Kasumi-1 (cell line): Measurements from ENCODE around the gene RPS6KA1.

Experiments
- DNase-seq, 2 experiments: peaks; one replicate each; lab custom pipeline; 2025; lab: John Stamatoyannopoulos, UW

RPS6KA1 gene

DNA sequence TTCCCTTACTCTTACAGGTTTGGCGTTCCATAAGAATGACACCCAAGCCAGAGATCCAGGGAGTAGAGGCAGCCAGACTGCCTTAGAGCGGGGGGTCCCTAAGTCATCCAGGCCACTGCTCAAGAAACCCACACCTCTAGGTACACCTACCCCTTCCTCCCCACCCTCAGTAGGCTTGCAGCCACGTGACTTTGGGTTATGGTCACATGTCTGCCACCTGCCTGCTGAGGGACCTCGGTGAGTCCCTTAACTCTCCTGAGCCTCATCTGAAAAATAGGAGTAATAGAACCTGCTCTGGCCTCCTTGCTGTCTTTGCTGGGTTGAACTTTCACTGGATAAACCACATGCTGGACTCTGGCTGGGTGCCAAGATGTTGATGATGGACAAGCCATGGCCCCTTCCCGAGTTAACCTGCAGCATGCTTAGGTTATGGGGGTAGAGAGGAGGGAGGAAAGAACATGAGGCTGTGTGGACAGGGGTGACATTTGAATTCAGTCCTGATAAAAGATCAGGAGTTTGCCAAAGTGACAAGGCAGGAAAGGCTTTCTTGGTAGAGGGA, 4.5 kb downstream of the RPS6KA1 start:
- no peak for DNase-seq

DNA sequence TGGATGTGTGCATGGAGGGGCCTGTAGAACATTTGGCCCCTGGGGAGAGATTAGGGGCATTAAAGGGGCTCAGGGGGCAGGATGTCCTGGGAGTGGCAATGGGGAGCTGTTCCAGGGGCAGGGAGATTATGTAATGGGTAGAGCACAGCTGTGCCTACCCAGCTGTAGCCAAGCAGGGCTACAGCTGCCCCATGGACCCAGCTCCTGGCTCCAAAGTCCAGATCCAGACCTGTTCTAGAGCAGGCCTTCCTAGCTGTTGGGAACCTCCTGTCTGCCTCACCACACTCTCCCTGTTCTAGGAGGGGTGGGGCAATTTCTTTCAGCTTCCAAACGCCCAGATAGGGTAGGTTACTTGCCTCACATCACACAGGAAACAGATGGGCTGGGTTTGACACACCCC, 5.6 kb downstream of the RPS6KA1 start:
- no peak for DNase-seq

DNA sequence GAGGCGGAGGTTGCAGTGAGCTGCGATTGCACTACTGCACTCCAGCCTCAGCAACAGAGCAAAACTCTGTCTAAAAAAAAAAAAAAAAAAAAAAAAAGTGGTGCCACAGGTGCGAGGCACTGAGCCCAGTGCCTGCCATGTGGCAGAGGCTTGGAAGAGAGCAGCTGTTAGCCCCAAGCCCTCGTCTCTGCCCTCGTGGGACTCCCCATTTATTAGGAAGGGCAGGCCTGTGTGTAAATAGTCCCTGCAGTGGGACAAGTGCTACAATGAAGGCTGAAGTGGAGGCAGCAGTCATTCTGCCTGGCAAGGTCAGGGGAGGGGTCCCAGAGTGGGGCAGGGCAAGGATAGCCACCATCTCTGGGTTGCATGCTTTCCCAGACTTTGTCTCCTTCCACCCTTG, 6.5 kb downstream of the RPS6KA1 start:
- no peak for DNase-seq

DNA sequence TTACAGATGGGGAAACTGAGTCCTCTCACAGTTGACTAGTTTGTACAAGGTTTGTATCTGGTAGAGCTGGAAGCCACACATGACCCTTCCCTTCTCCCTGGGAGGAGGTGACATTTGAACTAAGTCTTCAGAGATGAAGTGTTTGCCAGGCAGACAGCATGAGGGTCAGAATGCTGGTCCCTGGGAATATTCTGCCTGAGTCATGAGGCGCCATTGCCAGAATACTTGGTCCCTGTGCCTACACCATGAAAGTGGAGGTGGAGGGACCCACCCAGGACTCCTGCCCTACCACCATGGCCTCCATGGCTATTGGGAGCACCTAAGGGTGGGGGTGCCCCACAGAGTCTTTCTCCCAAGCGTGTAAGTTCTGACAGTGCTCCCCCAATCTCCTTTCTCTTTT, 7.0 kb downstream of the RPS6KA1 start:
- no peak for DNase-seq

DNA sequence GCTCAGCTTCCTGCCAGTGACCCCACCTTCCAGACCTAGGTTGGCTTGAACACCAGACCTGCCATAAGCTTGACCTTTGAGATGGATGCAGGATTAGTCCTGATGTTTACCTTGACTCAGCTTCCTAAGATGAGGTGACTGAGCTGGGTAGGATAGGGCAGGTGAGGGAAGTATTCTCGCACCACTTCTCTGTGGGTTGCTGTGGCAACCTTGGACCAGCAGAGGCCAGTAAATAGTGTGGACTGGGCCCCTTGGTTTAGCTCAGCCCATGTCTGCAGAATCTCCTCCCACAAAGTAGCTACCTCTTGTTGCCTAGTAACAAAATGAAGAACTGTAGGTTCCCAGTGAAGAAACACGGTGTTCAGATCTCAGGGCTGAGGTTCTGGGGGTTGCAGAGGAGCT, 8.4 kb downstream of the RPS6KA1 start:
- peak; percentile 57 to 71 for DNase-seq

DNA sequence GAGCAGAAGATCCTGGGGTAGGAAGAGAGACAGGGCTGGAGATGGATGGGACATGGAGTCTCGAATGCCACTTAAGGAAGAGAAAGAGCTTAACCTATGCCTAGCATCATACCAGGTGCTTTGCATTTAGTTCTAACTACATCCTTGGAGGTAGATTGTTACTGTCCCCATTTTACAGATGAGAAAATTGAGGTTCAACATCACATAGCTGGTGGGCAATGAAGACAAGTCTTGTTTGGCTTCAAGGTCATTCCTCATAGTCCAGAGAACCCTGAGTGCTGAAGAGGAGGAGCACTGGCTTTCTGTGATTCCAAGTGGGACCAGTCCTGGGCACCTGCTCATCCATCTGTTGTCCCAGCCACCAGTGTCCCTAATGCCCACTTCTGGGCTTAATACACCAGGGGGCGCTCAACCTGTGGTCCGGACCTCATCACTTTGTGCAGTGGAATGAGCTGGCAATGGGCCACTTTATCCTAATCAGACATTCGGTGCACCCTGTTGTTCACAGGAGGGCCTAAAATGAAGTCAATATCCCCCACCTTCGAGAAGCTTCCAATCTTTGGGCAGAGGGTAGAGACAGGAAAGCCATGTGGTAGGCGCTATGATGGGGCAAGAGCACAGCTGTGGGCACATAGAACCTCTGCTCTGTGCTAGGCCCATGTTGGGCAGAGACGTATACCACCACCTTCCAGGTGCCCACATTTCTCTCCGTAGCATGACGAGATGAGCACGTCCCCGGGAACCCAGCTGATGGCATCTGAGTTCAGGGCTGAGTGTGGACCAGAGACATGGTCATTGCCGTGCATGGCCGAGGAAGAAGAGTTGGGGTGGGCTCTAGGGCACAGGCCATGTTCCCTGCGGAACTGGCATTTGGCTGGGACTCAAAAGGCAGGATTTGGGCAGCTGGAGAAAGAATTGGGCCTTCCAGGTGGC, 9.2 kb downstream of the RPS6KA1 start:
- DNase-seq = peak in 1 of 2 experiments; percentile 23

DNA sequence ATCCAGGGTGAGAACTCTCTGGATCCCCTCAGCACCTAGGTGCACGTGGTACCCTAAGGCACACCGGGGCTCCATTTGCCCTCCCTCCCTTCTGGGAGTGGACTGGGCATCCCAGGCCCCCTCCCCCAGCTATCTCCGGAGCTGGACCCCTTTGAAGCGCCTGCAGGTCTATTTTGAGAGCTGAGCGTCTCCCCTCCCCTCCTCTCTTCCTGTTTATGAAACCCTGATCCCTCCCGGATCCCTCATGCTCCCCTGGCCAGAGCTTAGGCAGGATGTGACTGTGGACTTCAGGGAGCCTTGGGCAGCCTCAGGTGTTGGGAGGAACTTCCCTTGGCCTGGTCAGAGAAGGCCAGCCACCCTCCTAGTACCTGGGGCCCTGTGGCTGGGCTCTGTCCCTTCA, 10.2 kb downstream of the RPS6KA1 start:
- no peak for DNase-seq

DNA sequence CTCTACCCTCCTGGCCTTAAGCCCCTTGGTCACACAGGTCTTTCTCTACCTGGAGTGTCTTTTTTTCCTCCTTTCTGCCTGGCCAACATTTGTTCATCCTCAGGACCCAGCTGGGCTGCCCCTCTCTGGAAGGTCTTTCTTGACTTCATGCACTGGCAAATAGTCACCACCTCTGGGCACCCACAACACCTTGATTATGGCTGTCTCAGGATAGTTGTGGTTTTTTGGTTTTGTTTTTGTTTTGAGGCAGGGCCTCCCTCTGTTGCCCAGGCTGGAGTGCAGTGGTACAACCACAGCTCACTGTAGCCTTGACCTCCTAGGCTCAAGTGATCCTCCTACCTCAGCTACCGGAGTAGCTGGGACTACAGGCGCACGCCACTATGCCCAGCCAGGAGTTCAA, 10.8 kb downstream of the RPS6KA1 start:
- DNase-seq = no peak

DNA sequence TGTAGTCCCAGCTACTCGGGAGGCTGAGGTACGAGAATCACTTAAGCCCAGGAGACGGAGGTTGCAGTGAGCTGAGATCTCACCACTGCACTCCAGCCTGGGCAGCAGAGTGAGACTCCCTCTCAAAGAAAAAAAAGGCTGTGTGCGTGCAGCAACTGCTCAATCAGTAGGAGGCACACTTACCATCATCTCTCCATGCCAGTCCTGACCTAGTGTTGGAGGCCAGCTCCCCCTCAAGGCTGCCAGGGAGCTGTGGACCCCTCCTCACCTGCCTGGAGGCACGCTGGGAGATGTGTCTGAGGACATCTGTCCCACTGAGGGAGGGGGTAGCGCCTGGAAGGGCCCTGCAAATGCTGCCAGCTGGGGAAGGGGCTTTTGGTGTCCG, 11.9 kb downstream of the RPS6KA1 start:
- DNase-seq = no peak

DNA sequence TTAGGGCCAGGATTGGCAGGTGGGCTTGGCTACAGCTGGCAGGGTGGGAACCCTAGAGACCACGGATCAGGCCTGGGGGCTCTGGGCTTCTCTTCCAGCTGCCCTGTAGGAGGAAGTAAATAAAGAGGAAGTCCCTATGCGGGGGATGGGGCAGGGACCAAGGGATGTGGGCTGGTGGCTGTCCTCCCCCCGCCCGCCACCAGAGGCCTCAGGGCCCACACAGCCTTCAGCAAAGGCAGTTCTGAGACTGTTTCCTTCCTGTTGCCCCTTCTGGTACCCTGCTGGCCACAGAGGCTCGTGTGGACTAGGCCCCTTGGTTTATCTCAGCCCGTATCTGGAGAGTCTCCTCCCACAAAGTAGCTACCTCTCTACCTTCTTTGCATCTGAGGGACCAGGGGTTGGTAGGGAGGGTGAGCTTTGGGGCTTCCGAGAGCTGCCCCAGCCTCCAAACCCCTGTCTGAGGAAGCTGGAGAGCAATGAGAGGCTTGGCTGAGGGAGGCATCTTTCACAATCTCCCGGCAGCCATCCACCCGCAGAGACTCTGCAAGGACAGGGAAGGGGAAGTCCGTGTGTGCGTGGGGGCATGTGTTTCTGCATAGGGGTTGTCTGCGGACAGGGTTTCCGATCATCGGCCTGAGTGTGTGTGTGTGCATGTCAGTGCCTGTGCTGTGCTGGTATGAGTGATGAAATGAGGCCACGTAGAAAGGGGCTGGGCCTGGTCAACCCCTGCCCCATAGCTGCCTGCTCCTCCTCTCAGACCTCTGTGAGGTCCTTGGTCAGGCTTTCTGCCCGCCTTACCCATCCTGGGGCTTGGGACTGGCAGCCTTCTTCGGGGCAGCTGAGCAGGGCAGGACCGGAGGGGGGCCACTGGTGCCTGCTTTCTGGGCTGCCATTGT, 12.5 kb downstream of the RPS6KA1 start:
- peak; percentile 100 for DNase-seq

DNA sequence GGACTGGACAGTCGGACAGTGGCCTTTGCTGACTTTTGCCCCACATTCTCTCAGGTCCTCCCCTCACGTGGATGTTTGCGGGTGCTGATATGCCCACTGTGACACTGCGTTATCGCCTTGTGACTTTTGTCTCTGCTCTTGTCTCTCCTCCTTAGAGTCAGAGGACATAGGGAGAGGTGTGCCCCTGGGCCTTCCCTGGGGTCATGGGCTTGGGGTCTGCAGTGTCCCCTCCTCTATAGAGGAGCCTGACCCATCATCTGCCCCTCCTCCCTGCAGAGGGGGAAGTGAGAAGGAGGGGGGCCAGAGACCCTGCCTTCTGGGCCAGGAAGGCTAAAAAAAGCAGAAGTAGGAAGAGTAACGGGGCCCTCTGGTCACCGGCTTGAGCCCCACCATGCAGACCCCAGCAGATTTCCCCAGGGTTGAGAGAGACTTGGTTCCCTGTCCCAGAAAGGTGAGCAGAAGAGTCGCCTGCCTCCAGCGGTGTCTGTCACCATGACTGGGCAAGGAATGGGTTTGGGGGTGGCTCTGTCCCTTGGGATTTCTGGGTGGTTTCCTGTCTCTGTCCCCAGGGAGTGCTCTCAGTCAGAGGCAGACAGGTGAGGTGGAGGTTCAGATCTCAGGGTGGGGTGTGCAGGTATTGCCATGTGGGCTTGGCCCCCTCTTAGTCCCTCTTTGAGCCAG, 13.3 kb downstream of the RPS6KA1 start:
- DNase-seq = peak; percentile 38 to 46

DNA sequence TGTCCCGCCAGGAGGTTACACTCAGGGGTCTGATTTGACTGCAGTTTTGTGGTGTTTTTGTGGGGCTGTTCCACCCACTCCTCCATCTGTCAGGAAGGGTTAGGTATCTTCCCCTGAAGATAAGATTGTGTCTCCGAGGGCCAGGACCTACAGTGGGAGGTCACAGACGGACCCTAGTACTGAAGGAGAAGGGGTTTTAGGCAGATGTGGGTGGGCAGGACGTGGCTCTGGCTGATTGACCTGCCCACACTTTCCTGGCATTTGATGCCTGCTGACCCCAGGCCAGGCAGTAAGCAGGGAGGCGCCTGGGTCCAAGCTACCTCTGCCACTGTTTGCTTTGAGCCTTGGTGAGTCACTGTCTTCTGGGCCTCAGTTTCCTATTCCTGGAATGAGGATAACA, 13.9 kb downstream of the RPS6KA1 start:
- no peak for DNase-seq

DNA sequence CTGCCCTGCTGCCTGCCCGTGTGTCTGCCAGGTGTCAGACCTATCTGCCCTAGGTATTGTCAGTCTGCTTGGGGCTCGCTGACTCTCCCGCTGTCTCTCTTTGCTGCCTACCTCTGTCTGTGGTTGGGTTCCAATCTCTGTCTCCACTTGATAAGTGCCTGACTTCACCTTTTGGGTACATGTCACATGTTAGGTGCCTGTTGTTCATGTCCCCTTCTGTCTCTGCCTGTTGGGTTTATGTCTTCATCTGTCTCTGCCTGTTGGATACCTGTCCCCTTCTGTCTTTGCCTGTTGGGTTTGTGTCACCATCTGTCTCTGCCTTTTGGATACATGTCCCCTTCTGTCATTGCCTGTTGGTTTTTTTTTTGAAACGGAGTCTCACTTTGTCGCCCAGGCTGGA, 14.6 kb downstream of the RPS6KA1 start:
- DNase-seq = no peak

DNA sequence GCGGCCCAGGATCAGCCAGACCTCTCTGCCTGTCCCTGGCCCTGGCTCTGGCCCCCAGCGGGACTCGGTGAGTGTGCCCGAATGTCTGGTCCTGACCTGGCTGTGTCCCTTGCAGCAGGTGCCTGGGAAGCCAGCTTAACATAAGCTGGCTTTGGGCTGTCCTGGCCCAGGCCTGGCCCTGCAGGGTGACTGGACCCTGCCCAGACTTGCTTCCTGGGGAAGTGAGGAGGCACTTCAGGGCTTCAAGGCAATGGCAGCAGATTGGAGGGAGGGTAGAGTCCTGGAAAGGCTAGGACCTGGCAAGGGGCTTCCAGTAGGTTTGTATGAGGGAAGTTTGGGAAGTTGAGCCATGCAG, 16.4 kb downstream of the RPS6KA1 start:
- no peak for DNase-seq

DNA sequence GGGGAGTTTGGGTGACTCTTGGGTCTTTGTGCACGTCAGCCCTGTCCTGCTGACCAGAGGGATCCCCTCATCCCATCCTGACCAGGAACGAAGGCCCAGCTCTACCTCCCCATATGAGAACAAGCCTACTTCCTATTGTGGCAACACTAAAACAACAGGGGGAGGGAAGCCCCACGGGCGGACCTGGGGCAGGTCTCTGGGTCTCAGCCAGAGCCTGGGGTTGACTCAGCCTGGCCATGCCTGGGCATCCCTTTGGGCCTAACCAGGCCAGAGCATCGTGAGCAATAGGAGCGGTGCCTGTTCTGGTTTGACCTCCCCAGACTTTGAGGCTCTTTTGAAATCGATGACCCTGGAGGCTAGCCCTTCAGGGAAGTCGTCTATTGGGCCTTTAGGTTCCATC, 16.8 kb downstream of the RPS6KA1 start:
- DNase-seq = no peak

DNA sequence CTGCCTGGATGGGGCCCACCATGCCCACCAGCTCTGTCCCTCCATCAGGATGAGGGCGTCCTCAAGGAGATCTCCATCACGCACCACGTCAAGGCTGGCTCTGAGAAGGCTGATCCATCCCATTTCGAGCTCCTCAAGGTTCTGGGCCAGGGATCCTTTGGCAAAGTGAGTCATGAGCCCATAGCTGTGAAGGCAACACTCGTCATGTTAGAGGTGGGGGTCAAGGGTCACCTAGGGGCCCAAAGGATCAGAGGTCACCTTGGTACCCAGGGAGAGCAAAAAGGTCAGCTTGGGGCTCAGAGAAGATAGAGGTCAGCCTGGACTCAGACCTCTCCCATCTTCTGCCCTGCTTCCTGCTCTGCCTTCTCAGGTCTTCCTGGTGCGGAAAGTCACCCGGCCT, 17.3 kb downstream of the RPS6KA1 start:
- DNase-seq = no peak

DNA sequence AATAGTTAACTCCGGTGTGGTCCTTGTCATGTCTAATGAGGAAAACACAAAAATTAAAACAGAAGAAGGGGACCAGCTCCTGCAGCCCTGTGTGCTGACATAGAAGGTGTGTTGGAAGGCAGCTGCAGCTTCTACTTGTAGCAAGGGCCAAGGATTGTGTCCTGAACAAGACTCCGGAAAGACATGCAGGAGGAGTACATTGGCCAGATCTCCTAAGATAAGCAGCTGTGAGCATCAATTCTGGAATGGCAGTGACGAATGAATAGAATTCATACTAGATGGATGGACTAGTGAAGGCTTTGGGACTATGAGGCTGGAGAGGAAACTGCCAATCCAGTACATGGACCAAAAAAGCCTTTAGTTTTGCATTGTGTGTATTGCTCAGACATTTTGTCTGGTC, 19.3 kb downstream of the RPS6KA1 start:
- DNase-seq = no peak

DNA sequence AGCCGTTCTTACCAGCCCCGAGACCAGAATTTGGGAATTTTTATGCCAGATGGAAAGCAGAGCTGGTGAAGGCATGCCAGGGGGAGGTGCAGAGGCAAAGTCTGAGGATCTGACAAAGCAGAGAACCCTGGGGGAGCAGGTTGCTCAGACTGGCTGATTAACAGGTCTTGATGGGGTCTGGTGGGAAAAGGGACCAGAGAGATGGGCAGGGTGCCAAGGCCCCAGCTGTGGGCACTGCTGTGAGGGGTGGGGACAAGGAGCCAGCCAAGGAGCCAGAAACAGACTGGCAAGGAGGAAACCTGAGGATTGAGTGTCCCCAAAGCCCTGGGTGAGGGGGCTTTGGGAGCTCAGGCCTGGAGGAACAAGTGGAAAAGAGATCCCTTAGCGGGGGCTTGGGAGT, 21.4 kb downstream of the RPS6KA1 start:
- DNase-seq = no peak

DNA sequence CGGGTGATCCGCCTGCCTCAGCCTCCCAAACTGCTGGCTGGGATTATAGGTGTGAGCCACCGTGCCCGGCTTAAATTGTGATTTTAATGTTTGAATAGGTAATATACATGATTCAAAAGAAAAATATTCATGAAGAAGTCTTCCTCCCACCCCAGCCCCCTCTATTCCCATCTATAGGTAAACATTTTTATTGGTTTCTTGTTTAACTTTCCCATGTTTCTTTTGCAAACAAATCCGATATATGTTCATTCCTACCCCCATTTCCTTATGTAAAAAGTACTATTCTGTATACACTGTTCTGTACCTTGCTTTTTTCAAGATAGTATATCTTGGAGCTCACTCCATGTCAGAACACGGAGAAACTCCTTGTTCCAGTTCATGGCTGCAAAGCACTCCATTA, 23.2 kb downstream of the RPS6KA1 start:
- DNase-seq = no peak

DNA sequence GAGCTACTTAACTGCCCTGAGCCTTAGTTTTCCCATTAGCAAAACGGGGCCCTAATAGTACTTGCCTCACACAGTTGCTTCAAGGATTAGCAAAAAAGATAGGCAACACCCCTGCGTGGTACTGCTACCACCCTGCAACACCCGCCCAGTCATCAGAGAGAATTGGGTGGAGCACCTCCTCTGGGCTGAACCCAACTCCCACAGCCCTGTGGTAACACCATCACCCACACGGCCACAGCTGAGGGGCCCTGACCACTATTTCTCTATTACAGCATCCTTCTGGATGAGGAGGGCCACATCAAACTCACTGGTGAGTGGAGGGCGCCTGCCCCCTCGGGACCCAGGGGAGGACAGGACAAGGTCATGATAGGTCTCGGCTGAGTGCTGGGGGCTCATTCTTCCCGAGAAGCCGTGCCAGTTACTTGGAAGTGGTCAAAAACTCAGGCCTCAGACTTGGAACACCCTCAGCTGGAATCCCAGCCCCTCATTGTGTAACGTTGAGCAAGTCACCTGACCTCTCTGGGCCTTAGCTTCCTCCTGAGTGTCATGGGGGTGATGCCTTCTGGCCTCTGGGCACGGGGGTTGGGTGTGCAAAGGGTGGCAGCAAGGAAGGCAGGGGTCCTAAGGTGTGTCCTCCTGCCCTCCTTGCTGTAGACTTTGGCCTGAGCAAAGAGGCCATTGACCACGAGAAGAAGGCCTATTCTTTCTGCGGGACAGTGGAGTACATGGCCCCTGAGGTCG, 24.6 kb downstream of the RPS6KA1 start:
- no peak for DNase-seq

DNA sequence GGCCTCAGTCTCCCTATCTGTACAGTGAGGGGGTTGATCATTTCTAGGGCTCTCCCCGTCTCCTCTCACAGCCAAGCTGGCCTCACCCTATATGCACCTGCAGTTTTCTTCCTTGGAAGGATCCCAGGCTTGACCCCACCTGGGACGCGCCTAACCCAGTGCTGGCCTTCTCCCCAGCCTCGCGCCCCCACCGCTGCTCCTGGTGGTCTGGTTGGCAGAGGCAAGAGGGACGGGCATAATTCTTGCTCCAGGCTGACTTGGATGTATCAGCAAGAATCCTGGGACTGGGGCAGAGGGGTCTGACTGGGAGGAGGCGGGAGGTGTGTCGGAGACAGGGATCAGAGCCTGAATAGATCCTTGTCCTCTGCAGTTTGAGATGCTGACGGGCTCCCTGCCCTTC, 25.2 kb downstream of the RPS6KA1 start:
- no peak for DNase-seq
